Measurements from ENCODE around the gene CLTC.

DNA sequence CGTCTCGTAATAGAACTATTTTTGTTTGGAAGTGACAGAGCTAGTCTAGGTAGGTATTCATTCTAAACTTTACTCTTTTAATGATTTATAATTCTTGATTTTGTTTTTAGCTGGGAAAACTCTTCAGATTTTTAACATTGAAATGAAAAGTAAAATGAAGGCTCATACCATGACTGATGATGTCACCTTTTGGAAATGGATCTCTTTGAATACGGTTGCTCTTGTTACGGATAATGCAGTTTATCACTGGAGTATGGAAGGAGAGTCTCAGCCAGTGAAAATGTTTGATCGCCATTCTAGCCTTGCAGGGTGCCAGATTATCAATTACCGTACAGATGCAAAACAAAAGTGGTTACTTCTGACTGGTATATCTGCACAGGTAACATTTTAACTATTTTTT is 27.6 kb downstream of the CLTC start:
- TF ChIP-seq, protein P1, sequence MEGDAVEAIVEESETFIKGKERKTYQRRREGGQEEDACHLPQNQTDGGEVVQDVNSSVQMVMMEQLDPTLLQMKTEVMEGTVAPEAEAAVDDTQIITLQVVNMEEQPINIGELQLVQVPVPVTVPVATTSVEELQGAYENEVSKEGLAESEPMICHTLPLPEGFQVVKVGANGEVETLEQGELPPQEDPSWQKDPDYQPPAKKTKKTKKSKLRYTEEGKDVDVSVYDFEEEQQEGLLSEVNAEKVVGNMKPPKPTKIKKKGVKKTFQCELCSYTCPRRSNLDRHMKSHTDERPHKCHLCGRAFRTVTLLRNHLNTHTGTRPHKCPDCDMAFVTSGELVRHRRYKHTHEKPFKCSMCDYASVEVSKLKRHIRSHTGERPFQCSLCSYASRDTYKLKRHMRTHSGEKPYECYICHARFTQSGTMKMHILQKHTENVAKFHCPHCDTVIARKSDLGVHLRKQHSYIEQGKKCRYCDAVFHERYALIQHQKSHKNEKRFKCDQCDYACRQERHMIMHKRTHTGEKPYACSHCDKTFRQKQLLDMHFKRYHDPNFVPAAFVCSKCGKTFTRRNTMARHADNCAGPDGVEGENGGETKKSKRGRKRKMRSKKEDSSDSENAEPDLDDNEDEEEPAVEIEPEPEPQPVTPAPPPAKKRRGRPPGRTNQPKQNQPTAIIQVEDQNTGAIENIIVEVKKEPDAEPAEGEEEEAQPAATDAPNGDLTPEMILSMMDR (IDR thresholded peaks at IDR 0.05) = no peak
- TF ChIP-seq EZH2 (IDR thresholded peaks at IDR 0.05) = no peak
- no peak for TF ChIP-seq EZH2phosphoT487 (IDR thresholded peaks at IDR 0.05)

All from neural progenitor cell (in vitro differentiated cells).